OCI-M2 (cell line): ENCODE measurements around the gene TNNC1.

ENCODE experiments used
- DNase-seq: peaks from one replicate; lab custom pipeline; 2025; ENCODE audit not compliant: unreplicated experiment; lab: John Stamatoyannopoulos, UW

Gene TNNC1

GRCh38 chr3:52432225-52432624 is 21.6 kb downstream of the TNNC1 start:
- DNase-seq, result no peak

- DNase-seq, result no peak
Observed at GRCh38 chr3:52431459-52432223, 22.2 kb downstream of the TNNC1 start.

GRCh38 chr3:52430416-52430810 is 23.4 kb downstream of the TNNC1 start:
- DNase-seq, result no peak

GRCh38 chr3:52429779-52430415 is 23.9 kb downstream of the TNNC1 start:
- DNase-seq, result no peak

GRCh38 chr3:52429031-52429430 is 24.8 kb downstream of the TNNC1 start:
- no peak for DNase-seq

GRCh38 chr3:52428151-52429005 is 25.5 kb downstream of the TNNC1 start:
- DNase-seq, result no peak

- DNase-seq, result no peak
Observed at GRCh38 chr3:52423173-52423572, 30.7 kb downstream of the TNNC1 start.

- DNase-seq, result no peak
Observed at GRCh38 chr3:52422669-52423068, 31.2 kb downstream of the TNNC1 start.

GRCh38 chr3:52420388-52420787 is 33.5 kb downstream of the TNNC1 start:
- DNase-seq, result no peak

GRCh38 chr3:52415800-52416199 is 38.0 kb downstream of the TNNC1 start:
- DNase-seq, result no peak

GRCh38 chr3:52408466-52408865 is 45.4 kb downstream of the TNNC1 start:
- DNase-seq, result no peak

- no peak for DNase-seq
Observed at GRCh38 chr3:52407779-52408178, 46.1 kb downstream of the TNNC1 start.

GRCh38 chr3:52406791-52407510 is 46.9 kb downstream of the TNNC1 start:
- no peak for DNase-seq

GRCh38 chr3:52406231-52406661 is 47.6 kb downstream of the TNNC1 start:
- no peak for DNase-seq

- DNase-seq, result no peak
Observed at GRCh38 chr3:52405601-52406110, 48.2 kb downstream of the TNNC1 start.

GRCh38 chr3:52405066-52405465 is 48.8 kb downstream of the TNNC1 start:
- DNase-seq, result no peak

- DNase-seq, result no peak
Observed at GRCh38 chr3:52404391-52404790, 49.5 kb downstream of the TNNC1 start.

GRCh38 chr3:52403955-52404354 is 49.9 kb downstream of the TNNC1 start:
- DNase-seq, result no peak

GRCh38 chr3:52403271-52403841 is 50.5 kb downstream of the TNNC1 start:
- no peak for DNase-seq

GRCh38 chr3:52402706-52403270 is 51.1 kb downstream of the TNNC1 start:
- DNase-seq, result no peak
